ENCODE data around the gene ELMO1.

ELMO1 gene

DNA sequence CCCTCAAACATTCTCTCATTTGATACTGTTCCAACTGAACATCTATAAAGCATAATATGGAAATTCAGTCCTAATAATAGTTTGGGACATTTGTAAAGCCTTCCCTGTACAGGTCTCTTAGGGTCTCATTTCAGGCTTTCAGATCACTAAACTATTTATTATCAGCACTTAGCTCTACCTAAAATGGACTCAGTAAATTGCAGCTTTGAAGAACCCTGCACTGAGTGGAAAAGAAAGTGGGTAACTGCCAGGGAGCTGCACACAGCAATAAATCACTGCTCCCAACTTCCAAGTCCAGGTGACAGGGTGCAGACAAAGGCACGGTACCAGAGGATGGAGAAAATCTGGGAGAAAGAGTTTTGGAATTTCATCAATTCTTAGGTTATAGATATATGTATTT lies 559.5 kb downstream of the ELMO1 start:
- DNase-seq = no peak

DNA sequence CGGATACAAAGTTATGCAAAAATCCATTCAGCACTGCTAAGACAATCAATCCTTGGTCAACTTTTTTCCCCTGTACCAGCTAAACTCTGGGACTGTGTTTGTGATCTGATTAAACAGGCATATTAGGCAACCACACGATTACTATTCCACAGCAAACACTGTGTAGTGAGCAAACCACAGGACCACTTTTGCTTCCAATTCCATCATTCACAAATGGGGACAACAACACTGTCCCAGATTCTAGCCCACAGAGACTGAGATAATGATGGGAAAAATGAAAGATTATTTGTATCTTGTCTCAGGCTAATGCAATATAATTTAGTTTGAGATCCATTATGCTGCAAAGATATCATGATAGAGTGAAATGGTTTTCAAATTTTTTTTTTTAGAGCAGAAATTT lies 560.7 kb downstream of the ELMO1 start:
- no peak for DNase-seq

- DNase-seq = no peak
Observed at GRCh38 chr7:36887233-36887632, 561.4 kb downstream of the ELMO1 start.

- no peak for DNase-seq
Observed at GRCh38 chr7:36884910-36885309, 563.8 kb downstream of the ELMO1 start.

DNA sequence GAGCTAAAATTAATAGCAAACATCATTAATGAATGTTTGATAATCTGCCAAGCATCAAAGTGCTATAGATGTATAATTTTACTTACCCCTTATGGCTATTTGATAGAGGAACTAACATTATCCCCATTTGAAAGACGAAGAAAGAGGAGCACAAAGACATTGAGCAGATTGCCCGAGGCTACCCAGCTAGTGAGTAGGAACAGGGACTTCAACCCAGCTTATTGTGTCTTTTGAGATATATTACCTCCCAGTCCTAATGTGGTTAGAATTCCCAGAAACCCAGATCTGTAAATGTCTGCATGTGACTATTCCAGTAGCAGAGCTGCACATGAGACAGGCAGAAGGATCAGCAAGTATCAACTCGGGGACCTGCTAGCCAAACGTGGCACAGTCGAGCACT lies 564.3 kb downstream of the ELMO1 start:
- DNase-seq = no peak

GRCh38 chr7:36881233-36881874 lies 567.3 kb downstream of the ELMO1 start:
- DNase-seq = no peak

DNA sequence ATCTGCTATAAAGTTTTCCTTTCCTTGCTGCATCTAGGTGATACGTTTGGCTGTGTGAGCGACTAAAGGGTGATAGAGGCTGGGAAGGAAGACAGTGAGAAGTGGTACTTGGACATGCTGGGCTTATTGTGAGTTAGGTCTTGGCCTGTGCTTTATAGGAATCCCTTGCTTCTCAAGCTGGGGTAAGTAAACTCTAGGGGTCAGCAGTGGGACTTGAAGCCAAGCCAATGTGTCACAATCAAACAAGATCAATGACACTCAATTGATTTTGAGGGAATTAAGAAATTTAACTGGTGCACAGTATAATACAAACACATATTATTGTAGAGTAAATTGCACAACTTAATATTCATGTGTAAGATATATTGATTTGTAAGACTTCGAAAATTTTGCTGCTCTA lies 568.6 kb downstream of the ELMO1 start:
- DNase-seq = no peak

DNA sequence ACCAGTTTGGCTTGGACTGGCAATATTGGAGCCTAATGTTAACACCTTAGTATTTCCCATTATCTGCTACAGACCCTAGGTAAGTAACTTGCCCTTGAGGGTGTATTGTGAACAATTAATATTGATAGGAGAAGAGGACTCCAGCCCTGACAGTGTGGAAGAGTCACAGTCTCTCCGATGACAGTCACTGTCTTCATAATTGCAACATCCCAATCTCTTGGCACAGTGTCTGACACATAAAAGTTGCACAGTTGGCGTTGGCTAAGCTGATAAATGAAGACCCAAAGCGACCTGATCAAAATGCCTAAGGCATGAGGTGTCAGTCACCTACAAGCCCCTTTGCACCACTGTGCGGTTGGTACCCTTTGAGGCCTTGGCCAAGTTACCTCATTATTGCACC lies 569.6 kb downstream of the ELMO1 start:
- no peak for DNase-seq

- no peak for DNase-seq
Observed at GRCh38 chr7:36878288-36878687, 570.4 kb downstream of the ELMO1 start.

- no peak for DNase-seq
Observed at GRCh38 chr7:36875794-36876193, 572.9 kb downstream of the ELMO1 start.

- DNase-seq = no peak
Observed at GRCh38 chr7:36874041-36874440, 574.6 kb downstream of the ELMO1 start.

DNA sequence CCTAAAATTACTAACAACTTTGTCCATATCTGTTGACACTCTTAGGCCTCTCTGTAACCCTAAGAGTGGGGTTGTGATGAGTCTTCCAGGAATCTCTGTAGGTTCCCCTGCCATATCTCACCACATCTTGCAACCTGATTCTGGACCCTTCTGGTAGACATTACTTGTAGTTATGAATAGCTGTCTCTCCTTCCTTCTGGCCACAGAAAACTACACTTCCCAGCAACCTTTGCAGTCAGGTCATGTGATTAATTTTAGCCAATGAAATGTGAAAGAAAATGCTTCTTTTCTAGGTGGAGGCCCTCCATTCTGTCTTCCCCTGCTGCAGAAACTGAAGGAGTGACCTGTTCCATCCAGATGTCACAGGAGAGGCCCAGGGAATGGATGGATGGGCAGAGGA lies 576.8 kb downstream of the ELMO1 start:
- no peak for DNase-seq

- no peak for DNase-seq
Observed at GRCh38 chr7:36871355-36871738, 577.3 kb downstream of the ELMO1 start.

GRCh38 chr7:36870625-36871354 lies 577.9 kb downstream of the ELMO1 start:
- DNase-seq = no peak

DNA sequence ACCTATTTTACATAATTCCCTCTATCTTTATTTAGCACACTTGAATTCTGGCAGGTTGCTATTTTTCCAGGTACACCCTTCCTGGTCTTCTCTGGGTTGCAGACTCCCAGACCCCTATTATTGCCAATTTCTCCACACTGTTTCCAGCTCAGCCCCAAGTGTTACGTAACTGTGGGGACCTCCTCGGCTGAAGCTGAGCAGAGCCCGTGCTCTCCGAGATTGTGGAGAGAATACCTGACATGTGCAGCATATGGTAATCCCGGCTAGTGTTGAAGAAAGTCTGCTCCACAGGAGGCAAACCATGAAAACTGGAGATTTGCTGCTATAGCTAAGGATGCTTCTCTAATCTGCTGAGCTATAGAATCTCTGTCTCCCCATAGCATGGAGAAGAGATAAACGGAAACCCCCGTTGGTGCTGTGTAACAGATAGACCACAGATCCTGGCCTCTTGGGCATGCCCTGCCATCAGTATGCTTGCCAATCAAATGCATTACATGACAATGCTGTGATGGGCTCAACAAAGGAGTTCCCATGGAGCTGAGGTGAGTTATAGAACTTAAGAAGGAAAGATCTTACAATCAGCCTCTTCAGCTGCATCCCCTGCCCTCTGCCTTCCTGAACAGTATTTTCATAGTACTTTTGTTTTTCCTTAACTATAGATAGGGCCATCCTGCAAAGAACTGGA lies 579.8 kb downstream of the ELMO1 start:
- DNase-seq = no peak

GRCh38 chr7:36865019-36865418 lies 583.6 kb downstream of the ELMO1 start:
- DNase-seq = no peak

DNA sequence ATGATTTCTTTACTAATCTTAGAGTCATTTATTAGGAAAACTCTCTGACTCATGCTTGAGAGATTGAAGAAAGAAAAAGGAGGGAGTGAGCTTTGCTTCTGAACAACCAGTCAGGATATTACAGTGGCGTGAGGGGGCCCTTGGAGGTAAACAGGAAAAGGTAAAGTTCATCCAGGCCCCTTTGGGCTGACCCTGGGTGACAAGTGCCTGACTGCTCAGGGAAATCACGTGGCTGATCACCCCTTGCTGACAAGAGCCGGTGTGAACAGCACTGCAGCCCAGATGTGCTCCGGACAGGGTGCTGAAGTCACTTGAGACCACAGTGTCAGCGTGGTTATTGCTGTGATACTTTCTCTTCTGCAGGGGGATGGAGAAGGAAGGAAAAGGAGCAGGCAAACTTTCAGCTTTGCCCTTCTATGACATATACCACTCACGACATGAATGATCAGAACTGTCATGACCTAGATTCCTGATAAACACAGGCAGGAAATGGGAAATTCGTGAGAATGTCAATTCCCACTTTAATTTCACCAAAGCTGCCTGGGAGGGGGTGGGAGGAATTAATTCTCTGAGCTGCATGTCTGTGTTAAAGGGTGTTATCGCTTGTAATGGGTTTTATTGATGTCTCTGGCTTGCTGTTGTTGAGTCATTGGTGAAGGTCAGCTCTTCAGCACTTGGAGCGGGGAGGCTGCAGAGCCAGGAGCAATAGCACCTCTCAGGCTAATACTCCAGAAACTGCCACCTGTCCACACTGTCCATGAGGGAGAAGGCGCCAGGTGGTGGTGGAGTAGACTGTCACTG lies 584.6 kb downstream of the ELMO1 start:
- DNase-seq = no peak

DNA sequence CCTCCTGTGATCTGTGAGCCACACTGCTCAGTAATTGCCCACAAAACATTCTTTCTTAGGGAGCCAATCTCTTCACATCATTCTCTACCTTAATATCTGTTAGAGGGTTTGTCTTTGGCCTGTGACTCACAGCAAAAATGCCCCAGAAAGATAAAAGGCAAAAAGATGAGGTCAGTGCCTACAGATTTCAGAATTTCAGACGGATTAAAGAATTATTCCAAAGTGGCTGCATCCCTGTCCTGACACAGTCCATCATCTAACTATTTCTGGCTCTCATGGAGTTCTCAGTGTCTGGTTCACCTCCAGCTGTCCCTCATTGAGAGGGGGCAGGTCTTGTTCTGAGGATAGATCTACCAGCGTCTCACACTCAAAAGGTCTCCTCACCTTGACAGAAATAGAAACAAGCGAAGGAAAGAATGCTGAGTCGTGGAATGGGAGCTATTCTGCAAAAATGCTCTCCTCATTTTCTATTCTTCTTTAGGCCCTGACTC lies 585.8 kb downstream of the ELMO1 start:
- no peak for DNase-seq

GRCh38 chr7:36861656-36862055 lies 587.0 kb downstream of the ELMO1 start:
- no peak for DNase-seq

DNA sequence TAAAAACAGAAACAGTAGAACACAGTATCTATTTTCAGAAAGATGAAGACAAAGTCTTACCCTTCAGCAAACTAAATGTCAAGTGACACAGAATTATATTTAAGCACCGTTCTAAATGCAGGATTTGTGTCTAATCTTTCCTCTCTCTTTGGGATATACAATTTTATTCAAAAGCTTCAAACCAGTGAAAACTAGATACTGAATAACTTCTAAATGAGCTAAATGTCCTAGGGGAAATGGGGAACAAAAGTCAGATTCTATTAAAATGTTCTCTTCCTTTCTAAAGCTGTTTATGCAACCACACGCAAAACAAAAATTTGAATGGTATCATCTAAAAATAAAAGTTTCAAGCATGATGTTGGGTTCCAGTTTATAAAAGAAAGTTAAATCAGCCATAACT lies 588.0 kb downstream of the ELMO1 start:
- no peak for DNase-seq

DNA sequence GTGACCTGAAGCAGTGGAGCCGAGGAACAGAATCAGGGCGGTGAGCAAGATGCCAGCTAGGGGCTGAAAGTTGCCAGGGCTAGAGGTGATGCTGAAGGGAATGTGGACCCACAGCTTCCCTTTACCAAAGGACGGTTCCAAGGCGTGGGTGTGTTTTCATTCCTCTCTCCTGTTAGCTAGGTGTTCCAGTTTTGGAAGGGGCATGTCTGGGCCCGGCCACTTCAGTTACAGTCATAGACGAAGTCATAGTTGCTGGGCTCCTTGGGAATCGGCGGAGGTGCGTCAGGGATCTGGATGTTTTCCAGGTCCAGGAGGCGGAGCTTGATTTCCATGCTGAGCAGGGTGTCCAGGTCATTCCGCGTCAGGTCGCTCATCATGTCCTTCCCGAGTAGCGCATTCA lies 593.3 kb downstream of the ELMO1 start:
- DNase-seq = no peak

- no peak for DNase-seq
Observed at GRCh38 chr7:36854652-36855051, 594.0 kb downstream of the ELMO1 start.

DNA sequence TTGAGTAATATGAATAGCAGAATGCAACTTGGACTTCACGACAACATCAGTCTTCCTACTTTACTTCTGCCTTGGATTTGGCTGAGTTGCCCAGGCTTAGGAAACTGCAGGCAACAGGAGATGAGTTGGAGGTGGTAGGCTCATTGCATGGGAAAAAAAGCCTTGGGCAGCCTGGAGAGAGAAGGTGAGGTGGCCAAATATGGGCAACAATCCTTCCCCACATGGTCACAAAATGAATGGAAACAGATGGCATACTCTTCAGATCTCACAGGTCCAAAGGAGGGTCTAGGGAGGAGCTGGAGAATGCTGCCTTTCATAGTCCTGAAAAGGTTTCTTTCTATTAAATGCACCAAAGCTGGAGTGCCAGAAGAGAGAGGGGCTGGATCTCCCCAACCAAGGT lies 595.7 kb downstream of the ELMO1 start:
- DNase-seq = no peak

All from NCI-H1105 (cell line).